Measurements from ENCODE around the gene HJV. TPM values are rescaled to one million over a fixed set of nuclear protein-coding genes. Genes with fewer than 3 reads are reported as not detected.

The HJV gene
- total and polyA plus RNA-seq, 9 donors = 128 to 235 (median 181) TPM

DNA sequence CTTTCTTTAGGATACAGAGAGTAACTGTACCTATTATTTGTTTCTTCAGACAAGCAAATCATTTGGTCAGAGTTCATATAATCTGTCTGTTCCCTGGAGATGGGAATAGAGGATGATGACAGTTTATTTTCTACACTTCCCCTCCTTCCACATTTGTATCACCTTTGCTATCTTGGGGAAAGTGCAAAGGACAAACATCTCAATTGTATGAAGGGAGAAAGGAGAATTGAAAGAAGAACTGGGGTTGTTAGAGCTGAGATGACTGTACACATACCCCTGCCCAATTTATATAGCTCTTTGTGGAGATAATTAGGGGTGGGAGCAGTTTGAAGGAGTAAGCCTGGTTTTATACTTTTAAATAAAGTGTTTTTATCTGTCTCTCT is 43.1 kb downstream of the HJV start:
- peak overlapping the region; percentile 100 for H3K27ac ChIP-seq (ENCODE audit: low read length)
- no peak overlapping the region for H3K4me3 ChIP-seq (ENCODE audit: low read length)
- H3K4me1 ChIP-seq (ENCODE audit: control insufficient read depth, insufficient read depth, low read length) = peaks cover 65% of the 10 kb centered on the region
- DNase-seq = no peak
- H3K9me3 ChIP-seq (replicated peaks; ENCODE audit: control insufficient read depth, low read depth, low read length) = no peaks in the 10 kb centered on the region
- H3K36me3 ChIP-seq (ENCODE audit: control insufficient read depth, insufficient read depth, low read length) = peaks cover 5% of the 10 kb centered on the region
- no peaks in the 10 kb centered on the region for H3K27me3 ChIP-seq (ENCODE audit: control insufficient read depth, insufficient read depth, low read length)

DNA sequence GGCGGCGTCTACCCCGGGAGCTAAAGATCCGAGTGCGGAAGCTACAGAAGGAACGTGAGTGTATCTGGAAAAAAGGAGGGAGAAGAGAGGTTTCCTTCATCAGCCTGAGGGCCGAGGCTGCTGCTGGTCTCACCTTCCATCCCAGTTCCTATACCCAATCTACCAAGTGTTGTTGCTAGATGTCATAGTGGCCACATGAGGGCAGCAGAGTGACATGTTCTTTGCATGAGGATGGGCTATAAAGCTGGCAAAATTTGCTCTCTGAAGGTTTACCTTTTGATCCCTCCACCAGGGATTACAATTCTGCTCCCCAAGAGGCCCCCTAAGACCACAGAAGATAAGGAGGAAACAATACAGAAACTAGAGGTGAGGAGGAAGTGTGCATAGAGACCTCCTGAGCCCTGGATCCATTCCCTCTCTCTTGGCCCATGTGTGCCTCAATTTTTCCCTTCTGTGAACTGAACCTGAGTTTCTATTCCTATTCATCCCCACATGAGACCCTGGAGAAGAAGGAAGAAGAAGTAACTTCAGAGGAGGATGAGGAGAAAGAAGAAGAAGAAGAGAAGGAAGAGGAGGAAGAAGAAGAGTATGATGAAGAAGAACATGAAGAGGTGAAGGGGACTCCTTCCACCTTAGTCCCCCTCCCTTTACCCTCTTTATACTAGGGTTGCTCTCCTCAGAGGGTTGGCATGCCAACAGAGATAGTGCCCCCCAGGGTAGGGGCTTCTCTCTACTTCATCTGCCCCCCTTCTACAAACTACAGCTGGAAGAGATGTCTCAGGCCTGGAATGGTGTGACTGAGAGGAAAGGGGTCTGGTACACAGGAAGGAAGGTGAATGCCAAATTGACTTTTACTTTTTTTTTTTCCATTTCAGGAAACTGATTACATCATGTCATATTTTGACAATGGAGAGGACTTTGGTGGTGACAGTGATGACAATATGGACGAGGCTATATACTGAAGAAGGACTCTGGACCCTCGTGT is 43.8 kb downstream of the HJV start:
- Histone ChIP-seq H3K27ac (ENCODE audit: low read length) (peak overlapping the region; percentile 100), H3K4me1 (ENCODE audit: control insufficient read depth, insufficient read depth, low read length) (peaks cover 58% of the 10 kb centered on the region), H3K27me3 (ENCODE audit: control insufficient read depth, insufficient read depth, low read length) (no peaks in the 10 kb centered on the region), H3K4me3 (ENCODE audit: low read length) (no peak overlapping the region), H3K9me3 (replicated peaks; ENCODE audit: control insufficient read depth, low read depth, low read length) (no peaks in the 10 kb centered on the region), H3K36me3 (ENCODE audit: control insufficient read depth, insufficient read depth, low read length) (peaks cover 5% of the 10 kb centered on the region)
- peak; percentile 93 for DNase-seq
- no CpG with 5 or more reads among the region's 9 CpGs for WGBS (ENCODE audit: insufficient coverage)

DNA sequence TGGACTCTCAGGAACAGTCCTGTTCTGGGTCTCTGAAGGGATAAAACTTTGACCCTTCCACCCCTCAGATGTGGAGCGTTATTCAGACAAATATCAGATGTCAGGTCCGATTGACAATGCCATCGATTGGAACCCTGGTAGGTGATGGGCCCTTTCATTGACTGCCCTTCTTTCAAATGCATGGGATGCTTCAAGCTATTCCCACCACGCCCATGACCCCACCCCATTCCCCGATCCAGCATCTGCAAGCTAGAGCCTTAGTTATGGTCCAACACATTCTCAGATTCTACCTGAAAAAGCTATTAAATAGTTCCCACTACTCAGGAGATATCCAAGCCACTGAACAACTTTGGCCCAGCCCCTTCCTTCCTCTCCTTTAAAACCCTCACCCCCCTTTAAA is 44.5 kb downstream of the HJV start:
- H3K27ac ChIP-seq (ENCODE audit: low read length) = no peak overlapping the region
- H3K36me3 ChIP-seq (ENCODE audit: control insufficient read depth, insufficient read depth, low read length) = peaks cover 5% of the 10 kb centered on the region
- H3K4me1 ChIP-seq (ENCODE audit: control insufficient read depth, insufficient read depth, low read length) = peaks cover 51% of the 10 kb centered on the region
- no peak for DNase-seq
- WGBS (ENCODE audit: insufficient coverage) = 70% methylated on average over 5 of the region's 5 CpGs
- no peaks in the 10 kb centered on the region for H3K27me3 ChIP-seq (ENCODE audit: control insufficient read depth, insufficient read depth, low read length)
- no peak overlapping the region for H3K4me3 ChIP-seq (ENCODE audit: low read length)
- H3K9me3 ChIP-seq (replicated peaks; ENCODE audit: control insufficient read depth, low read depth, low read length) = no peaks in the 10 kb centered on the region

DNA sequence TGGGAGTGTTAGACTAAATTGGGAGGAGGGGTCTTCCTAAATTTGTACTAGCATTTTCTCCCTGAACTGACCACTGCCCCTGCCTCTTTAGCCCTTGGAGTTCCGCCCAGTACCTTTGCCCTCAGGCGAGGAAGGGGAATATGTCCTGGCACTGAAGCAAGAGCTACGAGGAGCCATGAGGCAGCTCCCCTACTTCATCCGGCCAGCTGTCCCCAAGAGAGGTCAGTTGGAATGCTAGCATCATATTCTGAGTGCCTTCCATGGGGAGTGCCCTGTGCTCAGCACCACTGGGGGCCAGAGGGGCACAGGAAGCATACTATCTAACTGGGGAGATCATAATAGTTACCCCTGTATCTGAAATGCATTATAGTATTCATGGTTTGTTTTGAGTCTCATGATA is 46.3 kb downstream of the HJV start:
- 20% methylated on average over 1 of the region's 4 CpGs for WGBS (ENCODE audit: insufficient coverage)
- Histone ChIP-seq H3K4me3 (ENCODE audit: low read length) (no peak overlapping the region), H3K27me3 (ENCODE audit: control insufficient read depth, insufficient read depth, low read length) (no peaks in the 10 kb centered on the region), H3K36me3 (ENCODE audit: control insufficient read depth, insufficient read depth, low read length) (peaks cover 5% of the 10 kb centered on the region), H3K4me1 (ENCODE audit: control insufficient read depth, insufficient read depth, low read length) (peaks cover 35% of the 10 kb centered on the region), H3K9me3 (replicated peaks; ENCODE audit: control insufficient read depth, low read depth, low read length) (no peaks in the 10 kb centered on the region), H3K27ac (ENCODE audit: low read length) (peak overlapping the region; percentile 65)
- peak; percentile 39 for DNase-seq

DNA sequence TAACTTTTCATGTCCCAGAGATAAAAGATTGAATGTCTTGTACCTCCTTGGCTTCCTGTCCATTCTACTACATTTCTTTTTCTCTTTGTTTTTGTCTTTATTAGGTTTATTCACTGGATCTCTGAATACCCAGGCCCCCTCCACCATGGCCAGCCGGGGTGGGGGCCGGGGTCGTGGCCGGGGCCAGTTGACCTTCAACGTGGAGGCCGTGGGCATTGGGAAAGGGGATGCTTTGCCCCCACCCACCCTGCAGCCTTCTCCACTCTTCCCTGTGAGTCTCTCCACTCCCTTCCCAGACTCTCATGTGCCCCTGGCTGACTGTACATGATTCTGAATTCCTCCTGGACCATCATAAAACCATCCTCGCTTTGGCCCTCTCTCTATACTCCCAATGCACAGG is 46.8 kb downstream of the HJV start:
- H3K4me1 ChIP-seq (ENCODE audit: control insufficient read depth, insufficient read depth, low read length) = peaks cover 30% of the 10 kb centered on the region
- no peaks in the 10 kb centered on the region for H3K9me3 ChIP-seq (replicated peaks; ENCODE audit: control insufficient read depth, low read depth, low read length)
- peaks cover 5% of the 10 kb centered on the region for H3K36me3 ChIP-seq (ENCODE audit: control insufficient read depth, insufficient read depth, low read length)
- H3K27me3 ChIP-seq (ENCODE audit: control insufficient read depth, insufficient read depth, low read length) = no peaks in the 10 kb centered on the region
- DNase-seq = no peak
- 75% methylated on average over 2 of the region's 7 CpGs for WGBS (ENCODE audit: insufficient coverage)
- peak overlapping the region; percentile 65 for H3K27ac ChIP-seq (ENCODE audit: low read length)
- H3K4me3 ChIP-seq (ENCODE audit: low read length) = no peak overlapping the region

DNA sequence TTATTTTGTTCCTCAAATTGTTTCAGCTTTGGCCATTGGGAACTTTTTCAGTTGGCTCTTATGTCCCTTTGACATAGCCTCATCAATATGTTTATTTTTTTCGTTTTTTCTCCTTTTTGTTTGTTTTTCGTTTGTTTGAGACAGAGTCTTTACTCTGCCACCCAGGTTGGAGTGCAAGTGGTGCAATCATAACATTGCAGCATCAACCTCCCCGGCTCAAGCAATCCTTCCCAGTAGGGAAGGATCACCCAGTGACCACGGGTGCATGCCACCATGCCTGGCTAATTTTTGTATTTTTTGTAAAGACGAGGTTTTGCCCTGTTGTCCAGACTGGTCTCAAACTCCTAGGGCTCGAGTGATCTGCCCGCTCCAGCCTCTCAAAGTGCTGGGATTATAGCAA is 49.0 kb downstream of the HJV start:
- DNase-seq = no peak
- WGBS (ENCODE audit: insufficient coverage) = 92% methylated on average over 2 of the region's 7 CpGs
- no peak overlapping the region for H3K27ac ChIP-seq (ENCODE audit: low read length)

More for the DNA sequence above, 49.0 kb downstream of the HJV start:
- Histone ChIP-seq H3K9me3 (replicated peaks; ENCODE audit: control insufficient read depth, low read depth, low read length) (peaks cover under 1% of the 10 kb centered on the region), H3K36me3 (ENCODE audit: control insufficient read depth, insufficient read depth, low read length) (peaks cover 4% of the 10 kb centered on the region), H3K27me3 (ENCODE audit: control insufficient read depth, insufficient read depth, low read length) (no peaks in the 10 kb centered on the region), H3K4me3 (ENCODE audit: low read length) (no peak overlapping the region), H3K4me1 (ENCODE audit: control insufficient read depth, insufficient read depth, low read length) (peaks cover 10% of the 10 kb centered on the region)

Other genes starting within 250 kb of the HJV start
- 13.7 TPM for gene RNF115, start 197.6 kb downstream of the HJV start, total RNA-seq
- gene RNF115, start 197.6 kb downstream of the HJV start, polyA plus RNA-seq (ENCODE audit: insufficient read depth in 1 of 8, insufficient read length in 8 of 8, low replicate concordance in 1 of 8) = 10 to 100 TPM; 10.8 to 18.8 (median 13.3) TPM
- gene POLR3C, start 197.5 kb downstream of the HJV start, total RNA-seq = 19.8 TPM
- gene POLR3C, start 197.5 kb downstream of the HJV start, polyA plus RNA-seq (ENCODE audit: insufficient read depth in 1 of 8, insufficient read length in 8 of 8, low replicate concordance in 1 of 8) = 10 to 100 TPM; 16.2 to 24.8 (median 20.9) TPM
- 15.9 TPM for gene NUDT17, start 176.1 kb downstream of the HJV start, total RNA-seq
- gene NUDT17, start 176.1 kb downstream of the HJV start, polyA plus RNA-seq (ENCODE audit: insufficient read depth in 1 of 8, insufficient read length in 8 of 8, low replicate concordance in 1 of 8) = 10 to 100 TPM; 11.9 to 20.8 (median 13.8) TPM
- gene PIAS3, start 162.7 kb downstream of the HJV start, total RNA-seq = 20.8 TPM
- gene PIAS3, start 162.7 kb downstream of the HJV start, polyA plus RNA-seq (ENCODE audit: insufficient read depth in 1 of 8, insufficient read length in 8 of 8, low replicate concordance in 1 of 8) = 10 to 100 TPM; 37.1 to 63.8 (median 47.2) TPM
- 2.2 TPM for gene ANKRD35, start 135.9 kb downstream of the HJV start, total RNA-seq
- 1 to 10 TPM; 2.3 to 4.8 (median 3.1) TPM for gene ANKRD35, start 135.9 kb downstream of the HJV start, polyA plus RNA-seq (ENCODE audit: insufficient read depth in 1 of 8, insufficient read length in 8 of 8, low replicate concordance in 1 of 8)
- 5.9 TPM for gene ITGA10, start 111.7 kb downstream of the HJV start, total RNA-seq
- gene ITGA10, start 111.7 kb downstream of the HJV start, polyA plus RNA-seq (ENCODE audit: insufficient read depth in 1 of 8, insufficient read length in 8 of 8, low replicate concordance in 1 of 8) = 10 to 100 TPM in 2 of 8 donors, 1 to 10 TPM in 6; 3.6 to 11.1 (median 6.6) TPM
- gene PEX11B, start 103.0 kb downstream of the HJV start, total RNA-seq = 18.0 TPM
- 10 to 100 TPM; 19.4 to 24.9 (median 23.7) TPM for gene PEX11B, start 103.0 kb downstream of the HJV start, polyA plus RNA-seq (ENCODE audit: insufficient read depth in 1 of 8, insufficient read length in 8 of 8, low replicate concordance in 1 of 8)
- gene RBM8A, start 94.3 kb downstream of the HJV start, total RNA-seq = 116 TPM
- gene RBM8A, start 94.3 kb downstream of the HJV start, polyA plus RNA-seq (ENCODE audit: insufficient read depth in 1 of 8, insufficient read length in 8 of 8, low replicate concordance in 1 of 8) = 100 to 1,000 TPM; 114 to 136 (median 132) TPM
- 23.4 TPM for gene LIX1L, start 63.7 kb downstream of the HJV start, total RNA-seq
- 10 to 100 TPM; 26.1 to 35.9 (median 29.0) TPM for gene LIX1L, start 63.7 kb downstream of the HJV start, polyA plus RNA-seq (ENCODE audit: insufficient read depth in 1 of 8, insufficient read length in 8 of 8, low replicate concordance in 1 of 8)
- gene ANKRD34A, start 57.2 kb downstream of the HJV start, total RNA-seq = 0.22 TPM
- 1 to 10 TPM in 6 of 8 donors, under 1 TPM in 2; 0.76 to 1.7 (median 1.1) TPM for gene ANKRD34A, start 57.2 kb downstream of the HJV start, polyA plus RNA-seq (ENCODE audit: insufficient read depth in 1 of 8, insufficient read length in 8 of 8, low replicate concordance in 1 of 8)
- gene POLR3GL, start 57.0 kb downstream of the HJV start, total RNA-seq = 28.5 TPM
- gene POLR3GL, start 57.0 kb downstream of the HJV start, polyA plus RNA-seq (ENCODE audit: insufficient read depth in 1 of 8, insufficient read length in 8 of 8, low replicate concordance in 1 of 8) = 10 to 100 TPM; 35.0 to 42.6 (median 38.6) TPM
- 411 TPM for gene TXNIP, start 25.2 kb downstream of the HJV start, total RNA-seq
- gene TXNIP, start 25.2 kb downstream of the HJV start, polyA plus RNA-seq (ENCODE audit: insufficient read depth in 1 of 8, insufficient read length in 8 of 8, low replicate concordance in 1 of 8) = 100 to 1,000 TPM; 251 to 323 (median 290) TPM
- gene NBPF10, start 123.1 kb upstream of the HJV start, total RNA-seq = 1.8 TPM
- gene NBPF10, start 123.1 kb upstream of the HJV start, polyA plus RNA-seq (ENCODE audit: insufficient read depth in 1 of 8, insufficient read length in 8 of 8, low replicate concordance in 1 of 8) = 1 to 10 TPM; 1.1 to 2.6 (median 1.6) TPM
- 34.8 TPM for gene NOTCH2NLA, start 207.3 kb upstream of the HJV start, total RNA-seq
- gene NOTCH2NLA, start 207.3 kb upstream of the HJV start, polyA plus RNA-seq (ENCODE audit: insufficient read depth in 1 of 8, insufficient read length in 8 of 8, low replicate concordance in 1 of 8) = 10 to 100 TPM in 7 of 8 donors, 1 to 10 TPM in 1; 7.1 to 32.2 (median 23.6) TPM

Data from muscle of leg (tissue), 11 donors.